GM23338 (cell line): ENCODE results near the gene PPL.

Experiments
- CREB1 ChIP-seq: fragments of 250-450 bp; sonication (Bioruptor Pico); IDR thresholded peaks from 2 replicates; pipeline ENCODE4 v1.5.0; 2020; ENCODE audit warnings: low read depth, mild to moderate bottlenecking, moderate library complexity
- EZH2 ChIP-seq: fragments of 200-600 bp; sonication (generic); IDR thresholded peaks from one replicate; pipeline ENCODE4 v1.8.0; 2017; ENCODE audit warnings: antibody characterized with exemption, mild to moderate bottlenecking, low read depth; ENCODE audit not compliant: unreplicated experiment
- EZH2phosphoT487 ChIP-seq: fragments of 200-600 bp; sonication (generic); IDR thresholded peaks from one replicate; pipeline ENCODE4 v1.8.1; 2018; ENCODE audit warnings: antibody characterized with exemption; ENCODE audit not compliant: unreplicated experiment
- JUNB ChIP-seq: IDR thresholded peaks from one replicate; pipeline ENCODE4 v1.6.1; 2016; ENCODE audit warnings: antibody characterized with exemption; ENCODE audit not compliant: unreplicated experiment
- NANOG ChIP-seq: IDR thresholded peaks from 2 replicates; pipeline ENCODE4 v1.6.1; 2016; ENCODE audit warnings: antibody characterized with exemption, borderline replicate concordance
- POLR2AphosphoS5 ChIP-seq: IDR thresholded peaks from 2 replicates; pipeline ENCODE4 v1.6.1; 2016; ENCODE audit warnings: antibody characterized with exemption, low read depth
- STAT1 ChIP-seq: IDR thresholded peaks from one replicate; pipeline ENCODE4 v1.6.1; 2016; ENCODE audit warnings: antibody characterized with exemption; ENCODE audit not compliant: unreplicated experiment
- ZNF114 ChIP-seq: fragments of 250-450 bp; sonication (Bioruptor Pico); IDR thresholded peaks from 2 replicates; pipeline ENCODE4 v1.5.0; 2020; ENCODE audit warnings: mild to moderate bottlenecking, moderate library complexity
- ZNF331 ChIP-seq: fragments of 250-450 bp; sonication (Bioruptor Pico); IDR thresholded peaks from 2 replicates; pipeline ENCODE4 v1.5.0; 2020; ENCODE audit warnings: low read depth, mild to moderate bottlenecking, moderate library complexity
- TF ChIP-seq, protein P1 (sequence below), 2 experiments: fragments of 200-600 bp in 1 of 2; sonication (generic) in 1 of 2; conservative IDR thresholded peaks; 2 replicates each; pipeline versions ENCODE4 v1.5.1 to v1.6.1; 2016 to 2017; ENCODE audit warnings: antibody characterized with exemption in 2 of 2, low read depth in 2 of 2, mild to moderate bottlenecking in 2 of 2, moderate library complexity in 1 of 2
- TF ChIP-seq, protein P2 (sequence below): IDR thresholded peaks from one replicate; pipeline ENCODE4 v1.6.1; 2018; ENCODE audit warnings: antibody characterized with exemption; ENCODE audit not compliant: unreplicated experiment
- TF ChIP-seq, protein P3 (sequence below): IDR thresholded peaks from 2 replicates; pipeline ENCODE4 v1.6.1; 2016; ENCODE audit warnings: antibody characterized with exemption

DNA sequence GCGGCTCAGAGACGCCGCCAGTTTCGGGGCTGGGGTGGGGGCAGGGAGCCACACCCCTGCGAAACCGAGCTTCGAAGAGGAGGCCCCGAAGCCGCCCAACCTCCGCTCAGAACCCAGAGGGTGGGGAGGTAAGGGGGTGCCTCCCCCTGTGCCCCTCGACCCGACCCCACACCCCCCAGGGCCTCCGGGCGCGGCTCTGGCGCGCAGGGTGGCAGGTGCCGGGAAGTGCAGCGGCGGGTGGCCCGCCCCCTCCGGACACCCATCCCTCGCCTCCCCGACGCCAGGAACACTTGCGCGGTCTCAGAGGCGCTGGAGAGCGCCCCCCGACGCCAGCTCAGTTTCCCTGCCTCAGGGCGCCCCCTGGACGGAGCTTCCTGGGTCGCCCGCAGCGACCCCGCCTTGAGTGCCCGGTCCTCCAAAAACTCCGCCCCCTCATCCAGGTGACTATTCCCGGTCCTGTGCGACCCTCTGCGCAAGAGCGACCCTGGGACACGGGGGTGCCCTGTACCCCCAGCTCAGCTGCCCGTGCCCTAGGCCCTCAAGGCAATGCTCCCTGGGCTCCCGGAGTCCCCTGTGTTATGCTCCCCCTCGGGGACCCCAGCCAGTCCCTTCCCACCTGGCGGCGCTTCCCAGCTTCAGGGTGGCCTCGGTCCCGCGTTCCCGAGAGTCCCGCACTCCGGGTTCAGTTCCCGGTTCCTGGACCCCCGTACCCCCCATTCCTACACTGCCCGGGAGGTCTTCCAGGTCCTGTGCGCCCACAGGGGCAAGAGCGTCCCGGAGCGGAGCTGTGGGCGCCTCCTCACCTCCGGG lies 562 bp downstream of the PPL start:
- TF ChIP-seq CREB1 (CRISPR knock-in tag) (0 out of 2 replicates have a peak, but pooled peaks have one; percentile 7), EZH2 (no peak), POLR2AphosphoS5 (no peak), EZH2phosphoT487 (no peak), NANOG (no peak), JUNB (no peak), ZNF331 (CRISPR knock-in tag) (no peak), STAT1 (no peak), ZNF114 (CRISPR knock-in tag) (no peak)
- TF ChIP-seq, protein P1, sequence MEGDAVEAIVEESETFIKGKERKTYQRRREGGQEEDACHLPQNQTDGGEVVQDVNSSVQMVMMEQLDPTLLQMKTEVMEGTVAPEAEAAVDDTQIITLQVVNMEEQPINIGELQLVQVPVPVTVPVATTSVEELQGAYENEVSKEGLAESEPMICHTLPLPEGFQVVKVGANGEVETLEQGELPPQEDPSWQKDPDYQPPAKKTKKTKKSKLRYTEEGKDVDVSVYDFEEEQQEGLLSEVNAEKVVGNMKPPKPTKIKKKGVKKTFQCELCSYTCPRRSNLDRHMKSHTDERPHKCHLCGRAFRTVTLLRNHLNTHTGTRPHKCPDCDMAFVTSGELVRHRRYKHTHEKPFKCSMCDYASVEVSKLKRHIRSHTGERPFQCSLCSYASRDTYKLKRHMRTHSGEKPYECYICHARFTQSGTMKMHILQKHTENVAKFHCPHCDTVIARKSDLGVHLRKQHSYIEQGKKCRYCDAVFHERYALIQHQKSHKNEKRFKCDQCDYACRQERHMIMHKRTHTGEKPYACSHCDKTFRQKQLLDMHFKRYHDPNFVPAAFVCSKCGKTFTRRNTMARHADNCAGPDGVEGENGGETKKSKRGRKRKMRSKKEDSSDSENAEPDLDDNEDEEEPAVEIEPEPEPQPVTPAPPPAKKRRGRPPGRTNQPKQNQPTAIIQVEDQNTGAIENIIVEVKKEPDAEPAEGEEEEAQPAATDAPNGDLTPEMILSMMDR (conservative IDR thresholded peaks at IDR 0.05; ENCODE audit: low read depth in 2 of 2), result peak; percentile 44 to 77
- TF ChIP-seq, protein P2, sequence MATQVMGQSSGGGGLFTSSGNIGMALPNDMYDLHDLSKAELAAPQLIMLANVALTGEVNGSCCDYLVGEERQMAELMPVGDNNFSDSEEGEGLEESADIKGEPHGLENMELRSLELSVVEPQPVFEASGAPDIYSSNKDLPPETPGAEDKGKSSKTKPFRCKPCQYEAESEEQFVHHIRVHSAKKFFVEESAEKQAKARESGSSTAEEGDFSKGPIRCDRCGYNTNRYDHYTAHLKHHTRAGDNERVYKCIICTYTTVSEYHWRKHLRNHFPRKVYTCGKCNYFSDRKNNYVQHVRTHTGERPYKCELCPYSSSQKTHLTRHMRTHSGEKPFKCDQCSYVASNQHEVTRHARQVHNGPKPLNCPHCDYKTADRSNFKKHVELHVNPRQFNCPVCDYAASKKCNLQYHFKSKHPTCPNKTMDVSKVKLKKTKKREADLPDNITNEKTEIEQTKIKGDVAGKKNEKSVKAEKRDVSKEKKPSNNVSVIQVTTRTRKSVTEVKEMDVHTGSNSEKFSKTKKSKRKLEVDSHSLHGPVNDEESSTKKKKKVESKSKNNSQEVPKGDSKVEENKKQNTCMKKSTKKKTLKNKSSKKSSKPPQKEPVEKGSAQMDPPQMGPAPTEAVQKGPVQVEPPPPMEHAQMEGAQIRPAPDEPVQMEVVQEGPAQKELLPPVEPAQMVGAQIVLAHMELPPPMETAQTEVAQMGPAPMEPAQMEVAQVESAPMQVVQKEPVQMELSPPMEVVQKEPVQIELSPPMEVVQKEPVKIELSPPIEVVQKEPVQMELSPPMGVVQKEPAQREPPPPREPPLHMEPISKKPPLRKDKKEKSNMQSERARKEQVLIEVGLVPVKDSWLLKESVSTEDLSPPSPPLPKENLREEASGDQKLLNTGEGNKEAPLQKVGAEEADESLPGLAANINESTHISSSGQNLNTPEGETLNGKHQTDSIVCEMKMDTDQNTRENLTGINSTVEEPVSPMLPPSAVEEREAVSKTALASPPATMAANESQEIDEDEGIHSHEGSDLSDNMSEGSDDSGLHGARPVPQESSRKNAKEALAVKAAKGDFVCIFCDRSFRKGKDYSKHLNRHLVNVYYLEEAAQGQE, result no peak
- TF ChIP-seq, protein P3, sequence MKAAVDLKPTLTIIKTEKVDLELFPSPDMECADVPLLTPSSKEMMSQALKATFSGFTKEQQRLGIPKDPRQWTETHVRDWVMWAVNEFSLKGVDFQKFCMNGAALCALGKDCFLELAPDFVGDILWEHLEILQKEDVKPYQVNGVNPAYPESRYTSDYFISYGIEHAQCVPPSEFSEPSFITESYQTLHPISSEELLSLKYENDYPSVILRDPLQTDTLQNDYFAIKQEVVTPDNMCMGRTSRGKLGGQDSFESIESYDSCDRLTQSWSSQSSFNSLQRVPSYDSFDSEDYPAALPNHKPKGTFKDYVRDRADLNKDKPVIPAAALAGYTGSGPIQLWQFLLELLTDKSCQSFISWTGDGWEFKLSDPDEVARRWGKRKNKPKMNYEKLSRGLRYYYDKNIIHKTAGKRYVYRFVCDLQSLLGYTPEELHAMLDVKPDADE, result no peak
